Panc1 (cell line): Measurements from ENCODE around the gene PPP2R3B. TPM values are rescaled to one million over a fixed set of nuclear protein-coding genes. Genes with fewer than 3 reads are reported as not detected.

Experiments
- ATAC-seq: fragments of 200-7000 bp; cut with Tn5 transposase; 2 replicates; pipeline ENCODE4 v1.9.1; 2020; ENCODE audit warnings: mild to moderate bottlenecking, moderate library complexity
- BruUV-seq: library from RNA; stranded (reverse); fragments of 400-500 nt; replicated peaks from 2 replicates; lab custom pipeline; 2021; lab: Mats Ljungman, UMichigan
- CTCF ChIA-PET: fragments of 300-600 bp; sonication (Branson Sonifier 250); formaldehyde crosslinking; loops from one replicate; lab custom pipeline; 2022; ENCODE audit warnings: antibody characterized with exemption; lab: Charles Lee
- POLR2A ChIA-PET: fragments of 300-600 bp; sonication (Branson Sonifier 250); formaldehyde crosslinking; loops from one replicate; lab custom pipeline; 2022; ENCODE audit warnings: antibody characterized with exemption; lab: Charles Lee
- DNase-seq: peaks from one replicate; pipeline ENCODE4 v3.0.0-alpha.2; 2010; ENCODE audit warnings: low read depth, low spot score
- H3K27ac ChIP-seq: 2 replicates; pipeline ENCODE4 v1.5.1; 2011; ENCODE audit warnings: mild to moderate bottlenecking, low read length, inconsistent platforms
- H3K27me3 ChIP-seq: fragments of 200-500 bp; sonication (Bioruptor generic); 2 replicates; pipeline ENCODE4 v1.6.0; 2014; ENCODE audit warnings: low read length, inconsistent platforms; ENCODE audit not compliant: control insufficient read depth, insufficient read depth
- H3K36me3 ChIP-seq: fragments of 200-500 bp; sonication (Bioruptor generic); 2 replicates; pipeline ENCODE4 v1.5.1; 2014; ENCODE audit warnings: inconsistent platforms, mild to moderate bottlenecking, low read length, moderate library complexity; ENCODE audit not compliant: control insufficient read depth, insufficient read depth
- H3K4me1 ChIP-seq: 2 replicates; pipeline ENCODE4 v1.5.1; 2011; ENCODE audit warnings: inconsistent platforms, mild to moderate bottlenecking, low read length, moderate library complexity; ENCODE audit not compliant: control insufficient read depth, insufficient read depth
- H3K4me3 ChIP-seq, 2 experiments: 2 replicates each; pipeline ENCODE4 v1.5.1; 2011 to 2012; ENCODE audit warnings: low read depth in 2 of 2, low read length in 2 of 2, mild to moderate bottlenecking in 2 of 2, inconsistent platforms in 1 of 2, moderate library complexity in 1 of 2
- H3K9me3 ChIP-seq: fragments of 200-500 bp; sonication (Bioruptor generic); 2 replicates; pipeline ENCODE4 v1.5.1; 2014; ENCODE audit warnings: low read depth, mild to moderate bottlenecking, inconsistent platforms, low read length, moderate library complexity; ENCODE audit not compliant: control insufficient read depth, insufficient read depth
- POLR2AphosphoS5 ChIP-seq: IDR thresholded peaks from 2 replicates; pipeline ENCODE4 v1.6.1; 2012; ENCODE audit warnings: mild to moderate bottlenecking, low read depth, low read length, moderate library complexity
- SIN3A ChIP-seq: IDR thresholded peaks from 2 replicates; pipeline ENCODE4 v1.6.1; 2012; ENCODE audit warnings: low read depth, mild to moderate bottlenecking, low read length, moderate library complexity, borderline replicate concordance; ENCODE audit not compliant: insufficient read depth
- TCF7L2 ChIP-seq: IDR thresholded peaks from 2 replicates; pipeline ENCODE4 v1.6.1; 2011; ENCODE audit warnings: mild to moderate bottlenecking, low read depth, low read length, inconsistent platforms
- in situ Hi-C: cut with HindIII; loops from 2 replicates; pipeline ENCODE4 v1.10.0; 2016; ENCODE audit warnings: low sequenced_read_pairs, low pct_unique_long_range_greater_than_20kb
- intact Hi-C: fragments of 100-400 bp; cut with micrococcal nuclease; formaldehyde crosslinking; loops from one replicate; pipeline ENCODE4 v1.10.0; 2022; ENCODE audit not compliant: unreplicated experiment
- total RNA-seq: library from RNA; stranded (reverse); gene quantifications from one replicate; pipeline ENCODE4 v1.2.1, GENCODE V29; 2021; ENCODE audit not compliant: unreplicated experiment
- TF ChIP-seq, protein P1 (sequence below): fragments of 450-650 bp; IDR thresholded peaks from 2 replicates; pipeline ENCODE4 v1.5.1; 2017; ENCODE audit warnings: mild to moderate bottlenecking
- TF ChIP-seq, protein P2 (sequence below), 2 experiments: IDR thresholded peaks; 2 replicates each; pipeline ENCODE4 v1.6.1; 2011 to 2012; ENCODE audit warnings: low read depth in 2 of 2, control low read depth in 1 of 2, low read length in 1 of 2, mild to moderate bottlenecking in 1 of 2, moderate library complexity in 1 of 2; ENCODE audit not compliant: insufficient read depth in 1 of 2

Gene PPP2R3B
- total RNA-seq, 1 experiment from 2014 or later, result 19.2 TPM

DNA sequence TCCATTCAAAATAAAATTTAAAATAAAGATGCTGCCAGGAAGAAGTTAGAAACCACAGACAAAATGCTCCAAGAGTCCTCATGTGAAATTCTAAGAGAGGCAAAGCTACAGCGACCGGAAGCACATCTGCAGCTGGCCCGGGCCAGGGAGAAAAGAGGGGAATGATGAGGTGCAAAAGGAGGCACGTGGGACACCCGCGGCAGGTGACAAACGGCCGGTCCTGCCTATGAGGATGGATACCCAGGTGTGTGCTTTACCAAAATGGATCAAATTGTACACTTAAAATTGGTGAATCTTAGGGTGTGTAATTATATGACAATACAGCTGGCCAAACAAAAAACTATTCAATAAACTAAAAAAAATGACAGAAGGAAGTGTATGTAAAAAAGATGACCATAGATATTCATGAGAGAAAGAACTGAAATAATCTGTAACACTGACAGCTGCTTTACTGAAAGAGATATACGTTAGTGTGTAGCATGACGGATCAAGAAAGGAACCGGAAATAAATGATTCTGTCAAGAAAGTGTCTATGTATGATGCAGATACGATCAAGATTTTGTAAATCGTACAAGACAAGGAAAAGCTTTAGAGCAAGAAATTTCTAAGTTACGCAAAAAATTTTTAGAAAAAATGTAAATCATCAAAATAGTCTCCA is 29.5 kb downstream of the PPP2R3B start:
- ATAC-seq (no peak), DNase-seq (no peak)
- TF ChIP-seq POLR2AphosphoS5 (no peak), SIN3A (no peak), TCF7L2 (no peak)
- TF ChIP-seq, protein P1, sequence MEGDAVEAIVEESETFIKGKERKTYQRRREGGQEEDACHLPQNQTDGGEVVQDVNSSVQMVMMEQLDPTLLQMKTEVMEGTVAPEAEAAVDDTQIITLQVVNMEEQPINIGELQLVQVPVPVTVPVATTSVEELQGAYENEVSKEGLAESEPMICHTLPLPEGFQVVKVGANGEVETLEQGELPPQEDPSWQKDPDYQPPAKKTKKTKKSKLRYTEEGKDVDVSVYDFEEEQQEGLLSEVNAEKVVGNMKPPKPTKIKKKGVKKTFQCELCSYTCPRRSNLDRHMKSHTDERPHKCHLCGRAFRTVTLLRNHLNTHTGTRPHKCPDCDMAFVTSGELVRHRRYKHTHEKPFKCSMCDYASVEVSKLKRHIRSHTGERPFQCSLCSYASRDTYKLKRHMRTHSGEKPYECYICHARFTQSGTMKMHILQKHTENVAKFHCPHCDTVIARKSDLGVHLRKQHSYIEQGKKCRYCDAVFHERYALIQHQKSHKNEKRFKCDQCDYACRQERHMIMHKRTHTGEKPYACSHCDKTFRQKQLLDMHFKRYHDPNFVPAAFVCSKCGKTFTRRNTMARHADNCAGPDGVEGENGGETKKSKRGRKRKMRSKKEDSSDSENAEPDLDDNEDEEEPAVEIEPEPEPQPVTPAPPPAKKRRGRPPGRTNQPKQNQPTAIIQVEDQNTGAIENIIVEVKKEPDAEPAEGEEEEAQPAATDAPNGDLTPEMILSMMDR, result no peak
- TF ChIP-seq, protein P2, sequence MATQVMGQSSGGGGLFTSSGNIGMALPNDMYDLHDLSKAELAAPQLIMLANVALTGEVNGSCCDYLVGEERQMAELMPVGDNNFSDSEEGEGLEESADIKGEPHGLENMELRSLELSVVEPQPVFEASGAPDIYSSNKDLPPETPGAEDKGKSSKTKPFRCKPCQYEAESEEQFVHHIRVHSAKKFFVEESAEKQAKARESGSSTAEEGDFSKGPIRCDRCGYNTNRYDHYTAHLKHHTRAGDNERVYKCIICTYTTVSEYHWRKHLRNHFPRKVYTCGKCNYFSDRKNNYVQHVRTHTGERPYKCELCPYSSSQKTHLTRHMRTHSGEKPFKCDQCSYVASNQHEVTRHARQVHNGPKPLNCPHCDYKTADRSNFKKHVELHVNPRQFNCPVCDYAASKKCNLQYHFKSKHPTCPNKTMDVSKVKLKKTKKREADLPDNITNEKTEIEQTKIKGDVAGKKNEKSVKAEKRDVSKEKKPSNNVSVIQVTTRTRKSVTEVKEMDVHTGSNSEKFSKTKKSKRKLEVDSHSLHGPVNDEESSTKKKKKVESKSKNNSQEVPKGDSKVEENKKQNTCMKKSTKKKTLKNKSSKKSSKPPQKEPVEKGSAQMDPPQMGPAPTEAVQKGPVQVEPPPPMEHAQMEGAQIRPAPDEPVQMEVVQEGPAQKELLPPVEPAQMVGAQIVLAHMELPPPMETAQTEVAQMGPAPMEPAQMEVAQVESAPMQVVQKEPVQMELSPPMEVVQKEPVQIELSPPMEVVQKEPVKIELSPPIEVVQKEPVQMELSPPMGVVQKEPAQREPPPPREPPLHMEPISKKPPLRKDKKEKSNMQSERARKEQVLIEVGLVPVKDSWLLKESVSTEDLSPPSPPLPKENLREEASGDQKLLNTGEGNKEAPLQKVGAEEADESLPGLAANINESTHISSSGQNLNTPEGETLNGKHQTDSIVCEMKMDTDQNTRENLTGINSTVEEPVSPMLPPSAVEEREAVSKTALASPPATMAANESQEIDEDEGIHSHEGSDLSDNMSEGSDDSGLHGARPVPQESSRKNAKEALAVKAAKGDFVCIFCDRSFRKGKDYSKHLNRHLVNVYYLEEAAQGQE (IDR thresholded peaks at IDR 0.05; ENCODE audit: insufficient read depth in 1 of 2, low read depth in 2 of 2, low read length in 1 of 2), result no peak
- CTCF ChIA-PET, result no interaction called here
- BruUV-seq, result no TSS peak
- Histone ChIP-seq H3K4me1 (no peaks in the 10 kb centered on the region), H3K27ac (no peak overlapping the region), H3K9me3 (no peaks in the 10 kb centered on the region), H3K36me3 (no peaks in the 10 kb centered on the region), H3K27me3 (no peaks in the 10 kb centered on the region), H3K4me3 (no peak overlapping the region)
- POLR2A ChIA-PET, result no interaction called here
- in situ Hi-C loops, result no loop called here
- intact Hi-C loops, result no loop called here

DNA sequence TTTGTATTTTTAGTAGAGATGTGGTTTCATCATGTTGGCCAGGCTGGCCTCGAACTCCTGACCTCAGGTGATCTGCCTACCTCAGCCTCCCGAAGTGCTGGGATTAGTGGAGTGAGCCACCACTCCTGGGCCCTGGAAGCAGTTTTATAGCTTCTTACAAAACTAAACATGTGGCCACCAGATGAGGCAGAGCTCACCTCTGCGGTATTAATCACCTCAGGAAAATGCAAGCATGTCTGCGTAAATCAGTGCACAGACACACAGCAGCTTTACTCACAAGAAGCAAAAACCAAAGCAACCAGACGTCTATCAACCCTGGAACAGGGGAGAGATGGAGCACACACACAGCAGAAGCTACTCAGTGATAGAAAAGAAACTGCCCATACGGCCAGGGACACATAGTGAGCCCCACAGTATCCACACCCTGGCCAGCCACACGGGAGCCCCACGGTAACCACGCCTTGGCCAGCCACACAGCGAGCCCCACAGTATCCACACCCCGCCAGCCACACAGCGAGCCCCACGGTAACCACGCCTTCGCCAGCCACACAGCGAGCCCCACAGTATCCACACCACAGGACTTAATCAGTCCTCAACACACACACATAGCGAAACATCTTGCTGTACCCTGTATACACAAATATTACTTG is 30.2 kb downstream of the PPP2R3B start:
- ATAC-seq (no peak), DNase-seq (no peak)
- intact Hi-C loops, result no loop called here
- no peaks in the 10 kb centered on the region for H3K9me3 ChIP-seq
- no peak overlapping the region for H3K27ac ChIP-seq
- BruUV-seq, result no TSS peak
- TF ChIP-seq TCF7L2 (no peak), SIN3A (no peak), POLR2AphosphoS5 (no peak)
- TF ChIP-seq, protein P2 (IDR thresholded peaks at IDR 0.05; ENCODE audit: insufficient read depth in 1 of 2, low read depth in 2 of 2, low read length in 1 of 2), result no peak
- TF ChIP-seq, protein P1, result no peak
- no peaks in the 10 kb centered on the region for H3K36me3 ChIP-seq
- no peak overlapping the region for H3K4me3 ChIP-seq
- ChIA-PET CTCF (no interaction called here), POLR2A (no interaction called here)
- no peaks in the 10 kb centered on the region for H3K4me1 ChIP-seq
- H3K27me3 ChIP-seq, result no peaks in the 10 kb centered on the region
- in situ Hi-C loops, result no loop called here
